Gastroesophageal sphincter (tissue), 4 donors: Measurements from ENCODE around the gene DGKG. TPM values are rescaled to one million over a fixed set of nuclear protein-coding genes. Genes with fewer than 3 reads are reported as not detected.

Experiments used
- ATAC-seq: fragments of 150-250 bp; one replicate; pipeline ENCODE4 v1.9.1; 2016; ENCODE audit warnings: mild to moderate bottlenecking, moderate library complexity
- H3K27ac ChIP-seq, 4 donors: fragments of 200-600 bp; sonication (generic) in 3 of 4; 1 replicate in 3 of 4; 2 replicates in 1 of 4; pipeline ENCODE4 v1.5.1; 2016 to 2019
- H3K27me3 ChIP-seq: fragments of 200-600 bp; sonication (generic); one replicate; pipeline ENCODE4 v1.5.1; 2019
- H3K36me3 ChIP-seq, 2 donors: fragments of 200-600 bp; sonication (generic); one replicate each; pipeline ENCODE4 v1.5.1; 2019; ENCODE audit warnings: control low read depth in 1 of 2
- H3K4me1 ChIP-seq, 3 donors: fragments of 200-600 bp; sonication (generic); 1 replicate in 2 of 3; 2 replicates in 1 of 3; pipeline ENCODE4 v1.5.1; 2016 to 2019; ENCODE audit warnings: control low read depth in 2 of 3
- H3K4me3 ChIP-seq, 2 donors: fragments of 200-600 bp; sonication (generic); one replicate each; pipeline ENCODE4 v1.5.1; 2019; ENCODE audit warnings: mild to moderate bottlenecking in 1 of 2, moderate library complexity in 1 of 2
- H3K9me3 ChIP-seq, 3 donors: fragments of 200-600 bp; sonication (generic); one replicate each; pipeline ENCODE4 v1.5.1; 2017 to 2019; ENCODE audit warnings: control low read depth in 2 of 3
- EP300 ChIP-seq: sonication (generic); formaldehyde crosslinking; IDR thresholded peaks from one replicate; pipeline ENCODE4 v1.6.1; 2017; ENCODE audit warnings: antibody characterized with exemption, mild to moderate bottlenecking
- POLR2A ChIP-seq, 2 donors: fragments of 450-650 bp; IDR thresholded peaks; one replicate each; pipeline ENCODE4 v1.6.1; 2017; ENCODE audit warnings: antibody characterized with exemption in 2 of 2, mild to moderate bottlenecking in 2 of 2, moderate library complexity in 1 of 2
- POLR2AphosphoS5 ChIP-seq: sonication (generic); formaldehyde crosslinking; IDR thresholded peaks from one replicate; pipeline ENCODE4 v1.6.1; 2017; ENCODE audit warnings: antibody characterized with exemption
- WGBS, 2 donors: methylation state at CpG; one replicate each; pipeline ENCODE4 v1.1.5; 2018; ENCODE audit warnings: low coverage in 1 of 2; 5-methylcytosine and 5-hydroxymethylcytosine counted together
- total RNA-seq, 4 donors: library from RNA; depleted of rRNA; stranded (reverse); fragments of >200 nt; gene quantifications; one replicate each; pipeline ENCODE4 v1.1.0, GENCODE V29; 2016
- TF ChIP-seq, protein P1 (sequence below), 4 experiments: fragments of 200-600 bp in 2 of 4; fragments of 450-650 bp in 2 of 4; sonication (generic) in 1 of 4; IDR thresholded peaks; one replicate each; pipeline ENCODE4 v1.5.1; 2017 to 2019; ENCODE audit warnings: antibody characterized with exemption in 4 of 4, mild to moderate bottlenecking in 2 of 4, moderate library complexity in 2 of 4

DGKG gene
- total RNA-seq, 4 donors from 2014 or later, result 46.3 to 134 (median 90.4) TPM

DNA sequence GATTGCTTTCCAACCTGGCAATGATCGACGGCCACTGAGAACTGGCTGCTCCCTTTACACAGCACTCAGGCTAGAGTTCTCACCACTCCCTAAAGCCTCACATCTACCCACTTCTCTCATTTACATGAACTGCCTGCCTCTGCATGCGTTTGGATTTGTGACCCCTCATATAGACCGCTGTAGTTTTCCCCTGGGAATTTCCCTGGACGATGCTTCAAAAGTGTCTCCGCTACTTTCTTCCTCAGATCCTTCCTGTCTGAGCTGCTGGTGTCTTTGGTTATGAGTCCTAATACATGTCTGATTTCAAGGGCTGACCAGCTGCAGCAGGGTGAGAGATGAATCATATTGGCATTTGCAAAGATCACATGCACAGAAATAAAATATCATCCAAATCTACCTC is 136.4 kb downstream of the DGKG start:
- Histone ChIP-seq H3K4me1 (peaks cover 0 to 18% (median 4%) of the 10 kb centered on the region in 3 donors), H3K27ac (no peak overlapping the region), H3K36me3 (peaks cover 0 to 68% of the 10 kb centered on the region in 2 donors), H3K27me3 (no peaks in the 10 kb centered on the region), H3K9me3 (no peaks in the 10 kb centered on the region), H3K4me3 (no peak overlapping the region)
- no peak for ATAC-seq
- 54 to 69% methylated on average over 4 to 6 of the region's 6 CpGs for WGBS, 2 donors
- TF ChIP-seq EP300 (no peak), POLR2A (IDR thresholded peaks at IDR 0.05) (no peak), POLR2AphosphoS5 (no peak)
- TF ChIP-seq, protein P1, sequence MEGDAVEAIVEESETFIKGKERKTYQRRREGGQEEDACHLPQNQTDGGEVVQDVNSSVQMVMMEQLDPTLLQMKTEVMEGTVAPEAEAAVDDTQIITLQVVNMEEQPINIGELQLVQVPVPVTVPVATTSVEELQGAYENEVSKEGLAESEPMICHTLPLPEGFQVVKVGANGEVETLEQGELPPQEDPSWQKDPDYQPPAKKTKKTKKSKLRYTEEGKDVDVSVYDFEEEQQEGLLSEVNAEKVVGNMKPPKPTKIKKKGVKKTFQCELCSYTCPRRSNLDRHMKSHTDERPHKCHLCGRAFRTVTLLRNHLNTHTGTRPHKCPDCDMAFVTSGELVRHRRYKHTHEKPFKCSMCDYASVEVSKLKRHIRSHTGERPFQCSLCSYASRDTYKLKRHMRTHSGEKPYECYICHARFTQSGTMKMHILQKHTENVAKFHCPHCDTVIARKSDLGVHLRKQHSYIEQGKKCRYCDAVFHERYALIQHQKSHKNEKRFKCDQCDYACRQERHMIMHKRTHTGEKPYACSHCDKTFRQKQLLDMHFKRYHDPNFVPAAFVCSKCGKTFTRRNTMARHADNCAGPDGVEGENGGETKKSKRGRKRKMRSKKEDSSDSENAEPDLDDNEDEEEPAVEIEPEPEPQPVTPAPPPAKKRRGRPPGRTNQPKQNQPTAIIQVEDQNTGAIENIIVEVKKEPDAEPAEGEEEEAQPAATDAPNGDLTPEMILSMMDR (IDR thresholded peaks at IDR 0.05), result no peak

GRCh38 chr3:186224041-186224610 is 137.9 kb downstream of the DGKG start:
- peaks cover 0 to 53% of the 10 kb centered on the region in 2 donors for H3K36me3 ChIP-seq
- WGBS, 2 donors, result 80 to 90% methylated on average over 7 of the region's 7 CpGs
- ATAC-seq, result no peak
- no peak for TF ChIP-seq POLR2A (IDR thresholded peaks at IDR 0.05)
- TF ChIP-seq, protein P1 (IDR thresholded peaks at IDR 0.05), result no peak
- no peak for TF ChIP-seq EP300
- no peak for TF ChIP-seq POLR2AphosphoS5
- no peak overlapping the region for H3K4me3 ChIP-seq
- H3K27me3 ChIP-seq, result no peaks in the 10 kb centered on the region
- no peaks in the 10 kb centered on the region for H3K9me3 ChIP-seq
- no peak overlapping the region for H3K27ac ChIP-seq
- peaks cover 0 to 33% (median 10%) of the 10 kb centered on the region in 3 donors for H3K4me1 ChIP-seq

DNA sequence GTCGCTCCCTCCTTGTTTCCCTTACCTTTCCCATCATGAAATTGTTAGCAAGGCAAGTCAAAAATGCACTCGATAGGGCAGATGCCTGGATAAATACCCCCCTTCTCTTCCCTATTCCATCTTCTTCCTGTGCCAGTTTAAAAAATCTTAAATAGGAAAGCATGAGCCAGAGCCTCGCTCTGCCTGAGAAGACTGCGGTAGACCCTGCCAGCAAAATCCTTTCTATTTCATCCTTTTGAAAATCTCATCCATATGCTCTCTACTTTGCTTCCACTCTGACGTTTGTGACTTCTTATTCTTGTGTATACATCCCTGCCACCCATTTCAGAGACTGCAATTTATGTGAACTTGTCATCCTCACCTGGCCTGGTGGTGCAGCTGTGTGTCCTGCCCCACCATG is 138.6 kb downstream of the DGKG start:
- 73 to 80% methylated on average over 4 to 5 of the region's 5 CpGs for WGBS, 2 donors
- TF ChIP-seq POLR2A (IDR thresholded peaks at IDR 0.05), result no peak
- no peak for TF ChIP-seq EP300
- TF ChIP-seq, protein P1 (IDR thresholded peaks at IDR 0.05), result no peak
- no peak for TF ChIP-seq POLR2AphosphoS5
- no peak for ATAC-seq

DNA sequence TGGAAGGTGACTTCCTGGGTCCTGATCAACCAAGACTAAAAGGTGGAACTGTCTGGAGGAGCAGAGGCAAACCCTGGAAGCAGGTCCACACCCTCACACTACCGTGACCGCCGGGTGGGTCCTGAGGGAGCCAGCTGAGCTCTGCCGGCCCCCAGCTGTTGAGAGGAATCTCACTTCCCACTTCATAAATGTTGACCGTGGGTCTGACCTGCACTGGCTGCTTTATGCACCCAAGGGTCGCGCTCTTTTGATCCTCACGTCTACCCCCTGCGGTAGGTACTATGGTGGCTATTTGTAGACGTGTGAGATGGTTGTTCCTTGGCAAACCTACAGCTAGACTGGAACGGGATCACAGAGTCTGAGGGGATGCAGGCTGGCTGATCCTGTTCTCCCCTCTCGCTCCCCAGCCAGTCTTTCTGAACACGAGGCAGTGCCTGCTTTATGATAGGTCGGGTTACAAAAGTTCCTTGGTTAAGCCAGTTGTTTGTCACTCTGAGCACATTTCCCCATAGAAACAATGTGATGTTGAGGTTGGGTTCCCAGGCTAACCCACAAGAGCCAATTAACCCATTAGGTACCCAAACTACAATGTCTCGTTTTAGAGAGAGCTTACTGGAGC is 140.2 kb downstream of the DGKG start:
- WGBS, 2 donors, result 42 to 81% methylated on average over 3 to 7 of the region's 15 CpGs
- peak; percentile 25 for ATAC-seq
- Histone ChIP-seq H3K27ac (peak overlapping the region in 3 of 4 donors; percentile 61 to 69 (median 67)), H3K4me3 (no peak overlapping the region), H3K9me3 (no peaks in the 10 kb centered on the region), H3K27me3 (no peaks in the 10 kb centered on the region), H3K4me1 (peaks cover 0 to 35% (median 10%) of the 10 kb centered on the region in 3 donors), H3K36me3 (peaks cover 0 to 39% of the 10 kb centered on the region in 2 donors)
- no peak for TF ChIP-seq EP300

More for the DNA sequence above, 138.6 kb downstream of the DGKG start:
- Histone ChIP-seq H3K9me3 (no peaks in the 10 kb centered on the region), H3K27me3 (no peaks in the 10 kb centered on the region), H3K27ac (no peak overlapping the region), H3K36me3 (peaks cover 0 to 47% of the 10 kb centered on the region in 2 donors), H3K4me3 (no peak overlapping the region), H3K4me1 (peaks cover 0 to 35% (median 10%) of the 10 kb centered on the region in 3 donors)

GRCh38 chr3:186220911-186221645 is 141.0 kb downstream of the DGKG start:
- peak; percentile 43 for ATAC-seq
- H3K4me3 ChIP-seq, result no peak overlapping the region
- WGBS, 2 donors, result 17 to 40% methylated on average over 5 of the region's 12 CpGs
- no peaks in the 10 kb centered on the region for H3K27me3 ChIP-seq
- peak overlapping the region in 3 of 4 donors; percentile 61 to 69 (median 67) for H3K27ac ChIP-seq
- no peaks in the 10 kb centered on the region for H3K9me3 ChIP-seq
- H3K4me1 ChIP-seq, result peaks cover 0 to 35% (median 10%) of the 10 kb centered on the region in 3 donors
- TF ChIP-seq, protein P1 (IDR thresholded peaks at IDR 0.05), result peak in 1 of 4 experiments; percentile 25
- no peak for TF ChIP-seq EP300
- peaks cover 0 to 42% of the 10 kb centered on the region in 2 donors for H3K36me3 ChIP-seq
